Transverse colon (tissue), 3 donors: Measurements from ENCODE around the gene TEX11.

Experiments
- CTCF ChIP-seq, 5 experiments: fragments of 200-600 bp in 3 of 5; fragments of 450-650 bp in 2 of 5; sonication (generic) in 3 of 5; IDR thresholded peaks; 1 replicate in 2 of 5; 2 replicates in 3 of 5; pipeline ENCODE4 v1.5.1; 2016 to 2017; ENCODE audit warnings: antibody characterized with exemption in 5 of 5, inconsistent platforms in 3 of 5, mild to moderate bottlenecking in 2 of 5, moderate library complexity in 1 of 5
- EP300 ChIP-seq: sonication (generic); formaldehyde crosslinking; IDR thresholded peaks from one replicate; pipeline ENCODE4 v1.6.1; 2017; ENCODE audit warnings: antibody characterized with exemption, low read depth
- POLR2A ChIP-seq: fragments of 450-650 bp; IDR thresholded peaks from one replicate; pipeline ENCODE4 v1.6.1; 2016; ENCODE audit warnings: antibody characterized with exemption, mild to moderate bottlenecking, moderate library complexity

GRCh38 chrX:70635227-70635626 is 273.3 kb downstream of the TEX11 start:
- no peak for TF ChIP-seq EP300
- no peak for TF ChIP-seq CTCF (IDR thresholded peaks at IDR 0.05)
- no peak for TF ChIP-seq POLR2A
